H9 (cell line): Measurements from ENCODE around the gene SLC6A19. TPM values are rescaled to one million over a fixed set of nuclear protein-coding genes. Genes with fewer than 3 reads are reported as not detected.
A peak's percentile ranks its signal among the peaks of the same experiment; 100 is the strongest.

Experiments
- DNase-seq: peaks from one replicate; pipeline ENCODE4 v3.0.0-alpha.2; 2017
- H2AFZ ChIP-seq: one replicate; pipeline ENCODE4 v1.6.1; 2013; ENCODE audit warnings: mild to moderate bottlenecking, low read length, control low read depth, moderate library complexity
- H2AK5ac ChIP-seq: 2 replicates; pipeline ENCODE4 v1.6.1; 2013; ENCODE audit warnings: low read length, control low read depth, mixed read lengths; ENCODE audit not compliant: insufficient read length
- H2BK120ac ChIP-seq: one replicate; pipeline ENCODE4 v1.6.1; 2013; ENCODE audit warnings: low read depth, mild to moderate bottlenecking, low read length, control low read depth, inconsistent platforms; ENCODE audit not compliant: poor library complexity, severe bottlenecking
- H2BK12ac ChIP-seq: 2 replicates; pipeline ENCODE4 v1.6.1; 2013; ENCODE audit warnings: low read length, control low read depth, mixed read lengths, low read depth; ENCODE audit not compliant: insufficient read length
- H2BK15ac ChIP-seq: 2 replicates; pipeline ENCODE4 v1.6.1; 2013; ENCODE audit warnings: low read depth, low read length, control low read depth
- H2BK20ac ChIP-seq: one replicate; pipeline ENCODE4 v1.6.1; 2013; ENCODE audit warnings: low read depth, mild to moderate bottlenecking, low read length, control low read depth, inconsistent platforms; ENCODE audit not compliant: poor library complexity, severe bottlenecking
- H2BK5ac ChIP-seq: 2 replicates; pipeline ENCODE4 v1.6.1; 2013; ENCODE audit warnings: low read length, control low read depth, mixed read lengths; ENCODE audit not compliant: insufficient read length
- H3K14ac ChIP-seq: 2 replicates; pipeline ENCODE4 v1.6.1; 2013; ENCODE audit warnings: low read length, control low read depth; ENCODE audit not compliant: insufficient read depth
- H3K18ac ChIP-seq: 2 replicates; pipeline ENCODE4 v1.6.1; 2013; ENCODE audit warnings: low read depth, mild to moderate bottlenecking, mixed read lengths, low read length, control low read depth; ENCODE audit not compliant: insufficient read length
- H3K23ac ChIP-seq: 2 replicates; pipeline ENCODE4 v1.6.1; 2013; ENCODE audit warnings: low read length, control low read depth, mixed read lengths, low read depth; ENCODE audit not compliant: insufficient read length
- H3K23me2 ChIP-seq: 2 replicates; pipeline ENCODE4 v1.6.1; 2013; ENCODE audit warnings: low read depth, mild to moderate bottlenecking, mixed read lengths, low read length, control low read depth; ENCODE audit not compliant: insufficient read length, poor library complexity, severe bottlenecking
- H3K27ac ChIP-seq: 2 replicates; pipeline ENCODE4 v1.5.1; 2013; ENCODE audit warnings: low read length, control low read depth, mixed read lengths, low read depth; ENCODE audit not compliant: insufficient read length
- H3K27me3 ChIP-seq: 2 replicates; pipeline ENCODE4 v1.6.1; 2013; ENCODE audit warnings: low read length, control low read depth, inconsistent platforms; ENCODE audit not compliant: insufficient read depth
- H3K4ac ChIP-seq: 2 replicates; pipeline ENCODE4 v1.6.1; 2013; ENCODE audit warnings: low read depth, mild to moderate bottlenecking, control low read depth, inconsistent platforms, low read length, moderate library complexity
- H3K4me1 ChIP-seq: 2 replicates; pipeline ENCODE4 v1.6.1; 2013; ENCODE audit warnings: low read length, control low read depth, inconsistent platforms; ENCODE audit not compliant: insufficient read depth
- H3K4me2 ChIP-seq: 2 replicates; pipeline ENCODE4 v1.6.1; 2013; ENCODE audit warnings: low read length, control low read depth, mixed read lengths; ENCODE audit not compliant: insufficient read length, insufficient read depth
- H3K56ac ChIP-seq: 2 replicates; pipeline ENCODE4 v1.6.1; 2013; ENCODE audit warnings: low read depth, mild to moderate bottlenecking, mixed read lengths, low read length, control low read depth; ENCODE audit not compliant: insufficient read length
- H3K79me1 ChIP-seq: 2 replicates; pipeline ENCODE4 v1.6.1; 2013; ENCODE audit warnings: low read depth, mild to moderate bottlenecking, moderate library complexity, low read length, control low read depth, inconsistent platforms; ENCODE audit not compliant: insufficient read depth, poor library complexity, severe bottlenecking
- H3K79me2 ChIP-seq: 2 replicates; pipeline ENCODE4 v1.6.1; 2013; ENCODE audit warnings: low read length, control low read depth, inconsistent platforms; ENCODE audit not compliant: insufficient read depth
- H3K9ac ChIP-seq: 2 replicates; pipeline ENCODE4 v1.6.1; 2013; ENCODE audit warnings: low read length, control low read depth, mixed read lengths; ENCODE audit not compliant: insufficient read length; ENCODE audit errors: extremely low read depth
- H3K9me3 ChIP-seq: one replicate; pipeline ENCODE4 v1.6.1; 2013; ENCODE audit warnings: low read depth, low read length, inconsistent platforms; ENCODE audit not compliant: control insufficient read depth
- H3T11ph ChIP-seq: one replicate; pipeline ENCODE4 v1.6.1; 2013; ENCODE audit warnings: mild to moderate bottlenecking, low read length, control low read depth, inconsistent platforms
- H4K20me1 ChIP-seq: one replicate; pipeline ENCODE4 v1.6.1; 2013; ENCODE audit not compliant: control insufficient read depth, insufficient read length, insufficient read depth
- H4K5ac ChIP-seq: 2 replicates; pipeline ENCODE4 v1.6.1; 2013; ENCODE audit warnings: low read depth, mild to moderate bottlenecking, mixed read lengths, low read length, control low read depth; ENCODE audit not compliant: insufficient read length
- H4K8ac ChIP-seq: replicated peaks from 2 replicates; pipeline ENCODE4 v1.6.1; 2013; ENCODE audit warnings: low read length, control low read depth, mixed read lengths, low read depth; ENCODE audit not compliant: insufficient read length
- H4K91ac ChIP-seq: 2 replicates; pipeline ENCODE4 v1.6.1; 2013; ENCODE audit warnings: low read depth, mild to moderate bottlenecking, moderate library complexity, mixed read lengths, low read length, control low read depth; ENCODE audit not compliant: insufficient read length
- H3K27ac Mint-ChIP-seq, 3 experiments: 2 replicates in 2 of 3; 3 replicates in 1 of 3; pipeline ENCODE4 v1.8.0; 2020 to 2021; ENCODE audit warnings: mixed read lengths in 3 of 3, mild to moderate bottlenecking in 1 of 3, moderate library complexity in 1 of 3
- H3K27me3 Mint-ChIP-seq: 2 replicates; pipeline ENCODE4 v1.8.0; 2021; ENCODE audit warnings: low read depth, mild to moderate bottlenecking, moderate library complexity, mixed read lengths
- H3K36me3 Mint-ChIP-seq, 3 experiments: 2 replicates in 2 of 3; 3 replicates in 1 of 3; pipeline ENCODE4 v1.8.0; 2020 to 2021; ENCODE audit warnings: low read depth in 3 of 3, mixed read lengths in 3 of 3; ENCODE audit not compliant: insufficient read depth in 1 of 3
- H3K4me1 Mint-ChIP-seq, 2 experiments: 2 replicates each; pipeline ENCODE4 v1.8.0; 2020; ENCODE audit warnings: mixed read lengths in 2 of 2
- H3K4me3 Mint-ChIP-seq, 2 experiments: 2 replicates in 1 of 2; 3 replicates in 1 of 2; pipeline ENCODE4 v1.8.0; 2020 to 2021; ENCODE audit warnings: mild to moderate bottlenecking in 2 of 2, mixed read lengths in 2 of 2, moderate library complexity in 1 of 2
- H3K9me3 Mint-ChIP-seq, 2 experiments: 2 replicates in 1 of 2; 3 replicates in 1 of 2; pipeline ENCODE4 v1.8.0; 2020; ENCODE audit warnings: mild to moderate bottlenecking in 2 of 2, mixed read lengths in 2 of 2, moderate library complexity in 1 of 2
- CTCF ChIP-seq: fragments of 200-600 bp; sonication (generic); conservative IDR thresholded peaks from 3 replicates; pipeline ENCODE4 v1.8.0; 2021; ENCODE audit warnings: antibody characterized with exemption, mild to moderate bottlenecking
- WGBS: extraction: QIAGEN DNeasy Blood & Tissue Kit; methylation state at CpG from one replicate; pipeline ENCODE4 v1.1.7; 2013; ENCODE audit warnings: missing lambda C conversion rate, low lambda C conversion rate, mixed read lengths; ENCODE audit not compliant: insufficient read length; ENCODE audit errors: extremely low coverage; 5-methylcytosine and 5-hydroxymethylcytosine counted together
- total RNA-seq: library from RNA; stranded (reverse); gene quantifications from 2 replicates; pipeline ENCODE4 v1.2.1, GENCODE V29; 2021

Gene SLC6A19
- total RNA-seq, 1 experiment from 2014 or later: not detected

GRCh38 chr5:1257363-1257762, 56.0 kb downstream of the SLC6A19 start:
- no peak overlapping the region for H3K4me3 Mint-ChIP-seq
- H3K14ac ChIP-seq: no peak overlapping the region
- H3K4me2 ChIP-seq: no peak overlapping the region
- no peak overlapping the region for H3K56ac ChIP-seq
- H2AK5ac ChIP-seq: no peak overlapping the region
- no peak overlapping the region for H2BK120ac ChIP-seq
- no peak overlapping the region for H2AFZ ChIP-seq
- H3K36me3 Mint-ChIP-seq: peaks cover 0 to 5% (median 3%) of the 10 kb centered on the region in 3 experiments; a peak in 5 of 7 replicates
- no peaks in the 10 kb centered on the region for H3K4me1 ChIP-seq
- no peak overlapping the region for H3K27ac ChIP-seq
- peak overlapping the region in 2 of 3 experiments; percentile 13 to 85; a peak in 2 of 7 replicates for H3K27ac Mint-ChIP-seq
- no peaks in the 10 kb centered on the region for H3K79me2 ChIP-seq
- H3K23me2 ChIP-seq: no peaks in the 10 kb centered on the region
- H4K5ac ChIP-seq: no peak overlapping the region
- H3K4ac ChIP-seq: no peak overlapping the region
- H3K23ac ChIP-seq: no peak overlapping the region
- H2BK15ac ChIP-seq: no peak overlapping the region
- H3K9me3 ChIP-seq: peaks cover 10% of the 10 kb centered on the region
- DNase-seq: no peak
- H4K91ac ChIP-seq: no peak overlapping the region
- H3K27me3 Mint-ChIP-seq: no peaks in the 10 kb centered on the region
- no peak overlapping the region for H3K18ac ChIP-seq
- H4K20me1 ChIP-seq: no peaks in the 10 kb centered on the region
- no peaks in the 10 kb centered on the region for H3K79me1 ChIP-seq
- TF ChIP-seq CTCF: no peak
- no peaks in the 10 kb centered on the region for H3K27me3 ChIP-seq
- no peak overlapping the region for H2BK20ac ChIP-seq
- no peak overlapping the region for H3T11ph ChIP-seq
- H3K4me1 Mint-ChIP-seq: peaks cover 3 to 7% of the 10 kb centered on the region in 2 experiments; a peak in 2 of 4 replicates
- H2BK5ac ChIP-seq: no peak overlapping the region
- no peak overlapping the region for H4K8ac ChIP-seq
- no CpG with 5 or more reads among the region's 17 CpGs for WGBS
- no peak overlapping the region for H2BK12ac ChIP-seq
- H3K9me3 Mint-ChIP-seq: no peaks in the 10 kb centered on the region
- no peak overlapping the region for H3K9ac ChIP-seq
